ENCODE measurements around the gene RASD1.

The RASD1 gene

GRCh38 chr17:17497845-17498520 lies 1.8 kb upstream of the RASD1 start:
- DNase-seq (ENCODE audit: low spot score): no peak
- TF ChIP-seq CTCF (IDR thresholded peaks at IDR 0.05; ENCODE audit: extremely low read depth, missing control alignments): no peak

GRCh38 chr17:17497065-17497844 lies 1.1 kb upstream of the RASD1 start:
- no peak for DNase-seq (ENCODE audit: low spot score)
- TF ChIP-seq CTCF (IDR thresholded peaks at IDR 0.05; ENCODE audit: extremely low read depth, missing control alignments): no peak

GRCh38 chr17:17495536-17496188 lies 533 bp downstream of the RASD1 start:
- TF ChIP-seq CTCF (IDR thresholded peaks at IDR 0.05; ENCODE audit: extremely low read depth, missing control alignments): no peak
- peak; percentile 75 for DNase-seq (ENCODE audit: low spot score)

- DNase-seq (ENCODE audit: low spot score): no peak
- no peak for TF ChIP-seq CTCF (IDR thresholded peaks at IDR 0.05; ENCODE audit: extremely low read depth, missing control alignments)
Measured at GRCh38 chr17:17494870-17495535, 1.2 kb downstream of the RASD1 start.

- no peak for TF ChIP-seq CTCF (IDR thresholded peaks at IDR 0.05; ENCODE audit: extremely low read depth, missing control alignments)
- no peak for DNase-seq (ENCODE audit: low spot score)
Measured at GRCh38 chr17:17494499-17494869, 1.7 kb downstream of the RASD1 start.

- TF ChIP-seq CTCF (IDR thresholded peaks at IDR 0.05; ENCODE audit: extremely low read depth, missing control alignments): no peak
- no peak for DNase-seq (ENCODE audit: low spot score)
Measured at GRCh38 chr17:17493986-17494466, 2.2 kb downstream of the RASD1 start.
